HepG2 (cell line): ENCODE results near the gene HSDL1. TPM values are rescaled to one million over a fixed set of nuclear protein-coding genes. Genes with fewer than 3 reads are reported as not detected.

Source experiments
- BRD4 ChIP-seq: sonication (generic); formaldehyde crosslinking; IDR thresholded peaks from 2 replicates; pipeline ENCODE4 v1.4.0; 2020; ENCODE audit warnings: missing genetic modification reagents
- GABPA ChIP-seq, 2 experiments: IDR thresholded peaks; 2 replicates each; pipeline ENCODE4 v1.6.1; 2011 to 2016; ENCODE audit warnings: low read depth in 2 of 2, low read length in 1 of 2, missing biosample characterization in 1 of 2, missing genetic modification characterization in 1 of 2
- HNRNPK ChIP-seq: fragments of 200-400 bp; formaldehyde crosslinking; IDR thresholded peaks from 2 replicates; pipeline ENCODE4 v1.6.1; 2018; ENCODE audit warnings: low read length, low read depth, moderate library complexity, mild to moderate bottlenecking; ENCODE audit not compliant: poor library complexity, severe bottlenecking
- IKZF1 ChIP-seq: fragments of 450-650 bp; IDR thresholded peaks from 2 replicates; pipeline ENCODE4 v1.7.1; 2016
- KDM3A ChIP-seq: IDR thresholded peaks from 2 replicates; pipeline ENCODE4 v1.6.1; 2018; ENCODE audit warnings: low read depth, missing compliant biosample characterization
- PAF1 ChIP-seq: IDR thresholded peaks from 2 replicates; pipeline ENCODE4 v1.6.1; 2016; ENCODE audit warnings: missing genetic modification reagents, missing compliant biosample characterization
- SIN3B ChIP-seq: fragments of 150-350 bp; IDR thresholded peaks from 2 replicates; pipeline ENCODE4 v1.6.1; 2014; ENCODE audit warnings: low read length
- SKI ChIP-seq: fragments of 450-650 bp; IDR thresholded peaks from one replicate; pipeline ENCODE4 v1.6.1; 2018; ENCODE audit warnings: mild to moderate bottlenecking; ENCODE audit not compliant: partially characterized antibody
- ZBTB14 ChIP-seq: sonication (generic); formaldehyde crosslinking; IDR thresholded peaks from 2 replicates; pipeline ENCODE4 v1.4.0; 2020; ENCODE audit warnings: missing genetic modification reagents
- ZNF225 ChIP-seq: sonication (generic); formaldehyde crosslinking; IDR thresholded peaks from 2 replicates; pipeline ENCODE4 v1.4.0; 2020; ENCODE audit warnings: mild to moderate bottlenecking, missing genetic modification reagents
- ZNF629 ChIP-seq: sonication (generic); formaldehyde crosslinking; conservative IDR thresholded peaks from 2 replicates; pipeline ENCODE4 v1.5.0; 2020; ENCODE audit warnings: missing genetic modification reagents
- ZNF713 ChIP-seq: sonication (generic); formaldehyde crosslinking; IDR thresholded peaks from 2 replicates; pipeline ENCODE4 v1.4.0; 2020; ENCODE audit warnings: mild to moderate bottlenecking, missing genetic modification reagents
- polyA plus RNA-seq, 8 experiments: library from polyadenylated mRNA; depleted of rRNA in 3 of 8; stranded (reverse) in 7 of 8; unstranded in 1 of 8; fragments of >200 nt; fragmentation: Illumina TruSeq in 4 of 8; extraction: Trizol in 4 of 8; gene quantifications; 2 replicates each; pipeline versions ENCODE4 v1.2.1 to v1.2.3, GENCODE V29; 2011 to 2016; ENCODE audit warnings: low read depth in 4 of 8, missing spikeins in 1 of 8, mixed read lengths in 1 of 8; ENCODE audit not compliant: insufficient read depth in 1 of 8
- total RNA-seq, 5 experiments: library from RNA; depleted of rRNA; stranded (reverse); fragments of >200 nt; fragmentation: Illumina TruSeq; extraction: Trizol; gene quantifications; 2 replicates each; pipeline ENCODE4 v1.2.3, GENCODE V29; 2016; ENCODE audit warnings: low read depth in 1 of 5
- TF ChIP-seq, protein P1 (sequence below): sonication (generic); formaldehyde crosslinking; IDR thresholded peaks from 2 replicates; pipeline ENCODE4 v1.5.0; 2020; ENCODE audit warnings: missing genetic modification reagents, mild to moderate bottlenecking, borderline replicate concordance
- TF ChIP-seq, protein P2 (sequence below): sonication (generic); formaldehyde crosslinking; IDR thresholded peaks from 2 replicates; pipeline ENCODE4 v1.4.0; 2020; ENCODE audit warnings: mild to moderate bottlenecking, missing genetic modification reagents
- TF ChIP-seq, protein P3 (sequence below): sonication (generic); formaldehyde crosslinking; IDR thresholded peaks from 2 replicates; pipeline ENCODE4 v1.5.1; 2020; ENCODE audit warnings: missing genetic modification reagents, mild to moderate bottlenecking, borderline replicate concordance

Gene HSDL1
- total and polyA plus RNA-seq, 2 of the 13 experiments (the other 11 are each of a cell fraction or from before 2014, with no cell fraction given) = 49.2 to 49.7 TPM

- TF ChIP-seq, protein P1, sequence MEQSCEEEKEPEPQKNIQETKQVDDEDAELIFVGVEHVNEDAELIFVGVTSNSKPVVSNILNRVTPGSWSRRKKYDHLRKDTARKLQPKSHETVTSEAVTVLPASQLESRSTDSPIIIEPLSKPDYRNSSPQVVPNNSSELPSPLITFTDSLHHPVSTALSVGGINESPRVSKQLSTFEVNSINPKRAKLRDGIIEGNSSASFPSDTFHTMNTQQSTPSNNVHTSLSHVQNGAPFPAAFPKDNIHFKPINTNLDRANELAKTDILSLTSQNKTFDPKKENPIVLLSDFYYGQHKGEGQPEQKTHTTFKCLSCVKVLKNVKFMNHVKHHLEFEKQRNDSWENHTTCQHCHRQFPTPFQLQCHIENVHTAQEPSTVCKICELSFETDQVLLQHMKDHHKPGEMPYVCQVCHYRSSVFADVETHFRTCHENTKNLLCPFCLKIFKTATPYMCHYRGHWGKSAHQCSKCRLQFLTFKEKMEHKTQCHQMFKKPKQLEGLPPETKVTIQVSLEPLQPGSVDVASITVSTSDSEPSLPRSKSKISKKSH (CRISPR knock-in tag) = no peak; the same call in 1 of the 2 replicates
- TF ChIP-seq PAF1 (CRISPR knock-in tag) = no peak
- TF ChIP-seq BRD4 (CRISPR knock-in tag) = no peak; the same call in 1 of the 2 replicates
- no peak for TF ChIP-seq GABPA (IDR thresholded peaks at IDR 0.05; ENCODE audit: low read depth, low read length)
- TF ChIP-seq GABPA (CRISPR knock-in tag; IDR thresholded peaks at IDR 0.05; ENCODE audit: low read depth) = no peak
- peak; percentile 88 for TF ChIP-seq SKI
- TF ChIP-seq KDM3A (CRISPR knock-in tag) = no peak
- no peak for TF ChIP-seq ZNF713 (CRISPR knock-in tag)
- TF ChIP-seq, protein P2, sequence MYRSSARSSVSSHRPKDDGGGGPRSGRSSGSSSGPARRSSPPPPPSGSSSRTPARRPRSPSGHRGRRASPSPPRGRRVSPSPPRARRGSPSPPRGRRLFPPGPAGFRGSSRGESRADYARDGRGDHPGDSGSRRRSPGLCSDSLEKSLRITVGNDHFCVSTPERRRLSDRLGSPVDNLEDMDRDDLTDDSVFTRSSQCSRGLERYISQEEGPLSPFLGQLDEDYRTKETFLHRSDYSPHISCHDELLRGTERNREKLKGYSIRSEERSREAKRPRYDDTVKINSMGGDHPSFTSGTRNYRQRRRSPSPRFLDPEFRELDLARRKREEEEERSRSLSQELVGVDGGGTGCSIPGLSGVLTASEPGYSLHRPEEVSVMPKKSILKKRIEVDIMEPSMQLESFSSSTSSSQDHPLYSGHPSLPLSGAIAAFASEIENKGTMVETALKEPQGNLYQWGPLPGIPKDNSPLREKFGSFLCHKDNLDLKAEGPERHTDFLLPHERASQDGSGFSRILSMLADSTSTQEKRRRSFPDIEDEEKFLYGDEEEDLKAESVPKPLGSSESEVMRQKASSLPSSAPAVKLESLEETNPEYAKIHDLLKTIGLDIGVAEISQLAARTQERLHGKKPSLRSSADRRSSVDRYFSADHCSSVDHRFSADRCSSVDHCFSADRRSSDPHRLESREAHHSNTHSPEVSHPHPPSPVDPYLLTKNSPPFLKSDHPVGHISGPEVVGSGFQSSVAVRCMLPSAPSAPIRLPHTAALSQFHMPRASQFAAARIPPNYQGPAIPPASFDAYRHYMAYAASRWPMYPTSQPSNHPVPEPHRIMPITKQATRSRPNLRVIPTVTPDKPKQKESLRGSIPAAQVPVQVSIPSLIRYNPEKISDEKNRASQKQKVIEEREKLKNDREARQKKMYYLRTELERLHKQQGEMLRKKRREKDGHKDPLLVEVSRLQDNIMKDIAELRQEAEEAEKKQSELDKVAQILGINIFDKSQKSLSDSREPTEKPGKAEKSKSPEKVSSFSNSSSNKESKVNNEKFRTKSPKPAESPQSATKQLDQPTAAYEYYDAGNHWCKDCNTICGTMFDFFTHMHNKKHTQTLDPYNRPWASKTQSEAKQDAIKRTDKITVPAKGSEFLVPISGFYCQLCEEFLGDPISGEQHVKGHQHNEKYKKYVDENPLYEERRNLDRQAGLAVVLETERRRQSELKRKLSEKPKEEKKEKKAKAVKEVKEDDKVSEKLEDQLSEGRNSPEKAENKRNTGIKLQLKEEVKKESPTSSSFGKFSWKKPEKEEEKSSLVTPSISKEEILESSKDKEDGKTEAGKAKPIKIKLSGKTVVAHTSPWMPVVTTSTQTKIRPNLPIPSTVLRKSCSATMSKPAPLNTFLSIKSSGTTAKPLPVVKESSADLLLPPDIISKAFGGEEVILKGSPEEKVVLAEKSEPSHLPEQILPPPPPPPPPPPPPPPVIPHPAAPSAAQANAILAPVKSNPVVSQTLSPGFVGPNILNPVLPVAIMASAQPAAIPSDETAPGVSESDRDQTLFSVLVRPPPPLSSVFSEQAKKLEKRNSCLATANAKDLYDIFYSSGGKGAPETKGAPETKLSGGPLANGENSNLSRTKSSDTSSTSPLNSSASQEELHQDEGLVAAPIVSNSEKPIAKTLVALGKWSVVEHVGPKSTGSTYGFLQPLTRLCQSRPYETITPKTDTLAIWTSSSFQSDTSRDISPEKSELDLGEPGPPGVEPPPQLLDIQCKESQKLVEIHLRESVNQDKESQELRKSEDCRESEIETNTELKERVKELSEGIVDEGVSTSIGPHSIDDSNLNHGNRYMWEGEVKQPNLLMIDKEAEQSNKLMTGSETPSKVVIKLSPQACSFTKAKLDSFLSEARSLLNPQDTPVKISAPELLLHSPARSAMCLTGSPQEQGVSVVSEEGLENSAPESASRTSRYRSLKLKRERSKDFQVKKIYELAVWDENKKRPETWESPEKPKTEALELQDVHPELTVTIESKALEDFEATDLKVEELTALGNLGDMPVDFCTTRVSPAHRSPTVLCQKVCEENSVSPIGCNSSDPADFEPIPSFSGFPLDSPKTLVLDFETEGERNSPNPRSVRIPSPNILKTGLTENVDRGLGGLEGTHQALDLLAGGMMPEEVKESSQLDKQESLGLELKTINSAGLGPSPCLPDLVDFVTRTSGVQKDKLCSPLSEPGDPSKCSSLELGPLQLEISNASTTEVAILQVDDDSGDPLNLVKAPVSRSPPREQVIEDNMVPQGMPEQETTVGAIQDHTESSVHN (CRISPR knock-in tag) = no peak
- peak; percentile 45; the same call in 1 of the 2 replicates for TF ChIP-seq SIN3B
- no peak for TF ChIP-seq HNRNPK
- peak; percentile 51; the same call in 1 of the 2 replicates for TF ChIP-seq ZNF225 (CRISPR knock-in tag)
- TF ChIP-seq IKZF1 = no peak
- TF ChIP-seq ZBTB14 (CRISPR knock-in tag) = no peak
- no peak for TF ChIP-seq ZNF629 (CRISPR knock-in tag)
- TF ChIP-seq, protein P3, sequence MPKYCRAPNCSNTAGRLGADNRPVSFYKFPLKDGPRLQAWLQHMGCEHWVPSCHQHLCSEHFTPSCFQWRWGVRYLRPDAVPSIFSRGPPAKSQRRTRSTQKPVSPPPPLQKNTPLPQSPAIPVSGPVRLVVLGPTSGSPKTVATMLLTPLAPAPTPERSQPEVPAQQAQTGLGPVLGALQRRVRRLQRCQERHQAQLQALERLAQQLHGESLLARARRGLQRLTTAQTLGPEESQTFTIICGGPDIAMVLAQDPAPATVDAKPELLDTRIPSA (CRISPR knock-in tag) = no peak
Measured at GRCh38 chr16:84144859-84145639, at the start of gene HSDL1, which contains the start of gene DNAAF1 (continued).
